OCI-LY7 (cell line): ENCODE data around the gene TLX2. TPM values are rescaled to one million over a fixed set of nuclear protein-coding genes. Genes with fewer than 3 reads are reported as not detected.
A peak's percentile ranks its signal among the peaks of the same experiment; 100 is the strongest.

Experiments
- BruUV-seq: library from RNA; stranded (reverse); fragments of 400-500 nt; replicated peaks from 2 replicates; lab custom pipeline; 2021; lab: Mats Ljungman, UMichigan
- CTCF ChIA-PET: fragments of 300-600 bp; sonication (Branson Sonifier 250); formaldehyde crosslinking; loops from one replicate; lab custom pipeline; 2022; ENCODE audit warnings: antibody characterized with exemption; ENCODE audit not compliant: unreplicated experiment; lab: Charles Lee
- POLR2A ChIA-PET: fragments of 300-600 bp; sonication (Branson Sonifier 250); formaldehyde crosslinking; loops from one replicate; lab custom pipeline; 2022; ENCODE audit warnings: antibody characterized with exemption; lab: Charles Lee
- DNase-seq: peaks from one replicate; pipeline ENCODE4 v3.0.0-alpha.2; 2015; ENCODE audit warnings: low spot score
- H2AFZ ChIP-seq: fragments of 200-600 bp; sonication (generic), shearing (Covaris generic); 2 replicates; pipeline ENCODE4 v1.6.1; 2014; ENCODE audit warnings: mild to moderate bottlenecking, antibody characterized with exemption, low read length, moderate library complexity
- H3K27ac ChIP-seq: fragments of 200-600 bp; sonication (generic); 2 replicates; pipeline ENCODE4 v1.5.1; 2014; ENCODE audit warnings: mixed run types, low read depth, mild to moderate bottlenecking, moderate library complexity, low read length, inconsistent platforms; ENCODE audit not compliant: poor library complexity, severe bottlenecking
- H3K36me3 ChIP-seq: fragments of 200-600 bp; sonication (generic); 2 replicates; pipeline ENCODE4 v1.6.1; 2014; ENCODE audit warnings: mild to moderate bottlenecking, antibody characterized with exemption, low read length, moderate library complexity, mixed read lengths; ENCODE audit not compliant: insufficient read depth
- H3K4me1 ChIP-seq: fragments of 200-600 bp; sonication (generic); 2 replicates; pipeline ENCODE4 v1.5.1; 2014; ENCODE audit warnings: mild to moderate bottlenecking, low read length; ENCODE audit not compliant: insufficient read depth, poor library complexity, severe bottlenecking
- H3K4me2 ChIP-seq: fragments of 200-600 bp; sonication (generic); 2 replicates; pipeline ENCODE4 v1.6.1; 2014; ENCODE audit warnings: mild to moderate bottlenecking, low read length
- H3K4me3 ChIP-seq: fragments of 200-600 bp; sonication (generic); 2 replicates; pipeline ENCODE4 v1.5.1; 2014; ENCODE audit warnings: mild to moderate bottlenecking, low read depth, low read length; ENCODE audit not compliant: poor library complexity, severe bottlenecking
- H3K79me2 ChIP-seq: fragments of 200-600 bp; sonication (generic); 2 replicates; pipeline ENCODE4 v1.6.1; 2016; ENCODE audit warnings: low read depth, mild to moderate bottlenecking, low read length, moderate library complexity, mixed read lengths; ENCODE audit not compliant: insufficient read depth
- H3K9me2 ChIP-seq: fragments of 200-600 bp; sonication (generic); 2 replicates; pipeline ENCODE4 v1.6.1; 2016; ENCODE audit warnings: mild to moderate bottlenecking, low read length, mixed read lengths; ENCODE audit not compliant: insufficient read depth
- H3K9me3 ChIP-seq: fragments of 200-600 bp; sonication (generic); 2 replicates; pipeline ENCODE4 v1.6.1; 2014; ENCODE audit warnings: mild to moderate bottlenecking, mixed run types, low read length, mixed read lengths
- H4K20me1 ChIP-seq: fragments of 200-600 bp; sonication (generic); 2 replicates; pipeline ENCODE4 v1.6.1; 2014; ENCODE audit warnings: mild to moderate bottlenecking, antibody characterized with exemption, low read length, moderate library complexity, mixed read lengths; ENCODE audit not compliant: insufficient read depth
- EZH2phosphoT487 ChIP-seq: fragments of 200-600 bp; sonication (generic); IDR thresholded peaks from 2 replicates; pipeline ENCODE4 v1.6.1; 2018; ENCODE audit warnings: low read depth, borderline replicate concordance, mild to moderate bottlenecking, mixed run types, antibody characterized with exemption, low read length, moderate library complexity, mixed read lengths
- intact Hi-C: fragments of 100-400 bp; cut with micrococcal nuclease; formaldehyde crosslinking; loops from one replicate; pipeline ENCODE4 v1.10.0; 2022; ENCODE audit not compliant: unreplicated experiment
- total RNA-seq, 2 experiments: library from RNA; depleted of rRNA in 1 of 2; stranded (reverse); fragments of >200 nt in 1 of 2; shearing (Covaris generic) in 1 of 2; gene quantifications; 2 replicates each; pipeline ENCODE4 v1.2.3, GENCODE V29; 2014 to 2022
- TF ChIP-seq, protein P1 (sequence below): fragments of 200-600 bp; sonication (generic); conservative IDR thresholded peaks from 2 replicates; pipeline ENCODE4 v1.5.1; 2014; ENCODE audit warnings: mild to moderate bottlenecking, antibody characterized with exemption, low read length, moderate library complexity, mixed read lengths

TLX2 gene
- total RNA-seq, 2 experiments from 2014 or later: not detected

DNA sequence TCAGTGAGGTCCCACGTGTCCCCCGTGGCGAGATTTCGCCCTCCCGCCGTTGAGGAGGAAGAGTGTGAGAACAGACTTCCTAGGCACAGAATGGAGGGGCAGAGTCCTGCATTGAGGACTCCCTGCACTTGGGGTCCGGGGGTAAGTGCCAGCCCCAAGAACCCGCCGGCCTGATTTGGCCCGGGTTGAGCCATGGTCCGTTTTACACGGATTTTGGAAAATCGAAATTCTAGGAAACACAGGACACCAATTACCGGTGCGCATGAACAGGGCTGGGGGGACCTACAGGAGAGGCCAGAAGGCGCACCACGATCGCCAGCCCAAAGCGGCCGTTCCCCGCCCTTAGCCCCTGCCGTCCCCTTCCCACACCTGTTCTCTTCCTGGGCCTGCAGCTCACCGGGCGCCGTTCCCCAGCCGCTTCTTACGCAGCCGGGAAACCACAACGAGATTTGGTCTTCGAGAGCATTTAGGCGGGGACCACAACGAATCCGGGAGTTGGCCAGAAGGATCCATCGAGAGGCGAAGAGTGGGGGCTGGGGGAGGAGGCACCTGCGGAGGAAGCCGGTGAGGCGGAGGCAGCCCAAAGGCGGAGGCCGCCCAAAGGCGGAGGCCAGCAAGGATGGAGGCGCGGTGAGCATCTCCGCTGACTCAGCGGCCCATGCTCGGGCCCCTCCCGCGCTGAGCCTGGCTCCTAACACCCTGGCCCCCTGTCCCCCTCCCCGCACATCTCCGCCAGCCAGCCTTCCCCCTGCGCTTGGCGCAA is 464 bp upstream of the TLX2 start:
- Histone ChIP-seq H3K4me2 (peak overlapping the region; percentile 14; the same call in 1 of the 2 replicates), H3K9me3 (no peaks in the 10 kb centered on the region), H3K4me3 (no peak overlapping the region), H3K79me2 (no peaks in the 10 kb centered on the region), H2AFZ (no peak overlapping the region), H3K4me1 (no peaks in the 10 kb centered on the region), H3K27ac (no peak overlapping the region), H4K20me1 (no peaks in the 10 kb centered on the region), H3K9me2 (no peaks in the 10 kb centered on the region), H3K36me3 (no peaks in the 10 kb centered on the region)
- CTCF ChIA-PET: no interaction called here
- POLR2A ChIA-PET: interaction anchor here (0.6 kb wide), 1 partner anchor 205 kb away, joined by 4 read pairs; no protein-coding TSS in a partner anchor
- BruUV-seq: no TSS peak
- intact Hi-C loops: no loop called here
- no peak for DNase-seq
- TF ChIP-seq EZH2phosphoT487: peak; percentile 82; the same call in 1 of the 2 replicates
- TF ChIP-seq, protein P1, sequence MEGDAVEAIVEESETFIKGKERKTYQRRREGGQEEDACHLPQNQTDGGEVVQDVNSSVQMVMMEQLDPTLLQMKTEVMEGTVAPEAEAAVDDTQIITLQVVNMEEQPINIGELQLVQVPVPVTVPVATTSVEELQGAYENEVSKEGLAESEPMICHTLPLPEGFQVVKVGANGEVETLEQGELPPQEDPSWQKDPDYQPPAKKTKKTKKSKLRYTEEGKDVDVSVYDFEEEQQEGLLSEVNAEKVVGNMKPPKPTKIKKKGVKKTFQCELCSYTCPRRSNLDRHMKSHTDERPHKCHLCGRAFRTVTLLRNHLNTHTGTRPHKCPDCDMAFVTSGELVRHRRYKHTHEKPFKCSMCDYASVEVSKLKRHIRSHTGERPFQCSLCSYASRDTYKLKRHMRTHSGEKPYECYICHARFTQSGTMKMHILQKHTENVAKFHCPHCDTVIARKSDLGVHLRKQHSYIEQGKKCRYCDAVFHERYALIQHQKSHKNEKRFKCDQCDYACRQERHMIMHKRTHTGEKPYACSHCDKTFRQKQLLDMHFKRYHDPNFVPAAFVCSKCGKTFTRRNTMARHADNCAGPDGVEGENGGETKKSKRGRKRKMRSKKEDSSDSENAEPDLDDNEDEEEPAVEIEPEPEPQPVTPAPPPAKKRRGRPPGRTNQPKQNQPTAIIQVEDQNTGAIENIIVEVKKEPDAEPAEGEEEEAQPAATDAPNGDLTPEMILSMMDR: no peak

DNA sequence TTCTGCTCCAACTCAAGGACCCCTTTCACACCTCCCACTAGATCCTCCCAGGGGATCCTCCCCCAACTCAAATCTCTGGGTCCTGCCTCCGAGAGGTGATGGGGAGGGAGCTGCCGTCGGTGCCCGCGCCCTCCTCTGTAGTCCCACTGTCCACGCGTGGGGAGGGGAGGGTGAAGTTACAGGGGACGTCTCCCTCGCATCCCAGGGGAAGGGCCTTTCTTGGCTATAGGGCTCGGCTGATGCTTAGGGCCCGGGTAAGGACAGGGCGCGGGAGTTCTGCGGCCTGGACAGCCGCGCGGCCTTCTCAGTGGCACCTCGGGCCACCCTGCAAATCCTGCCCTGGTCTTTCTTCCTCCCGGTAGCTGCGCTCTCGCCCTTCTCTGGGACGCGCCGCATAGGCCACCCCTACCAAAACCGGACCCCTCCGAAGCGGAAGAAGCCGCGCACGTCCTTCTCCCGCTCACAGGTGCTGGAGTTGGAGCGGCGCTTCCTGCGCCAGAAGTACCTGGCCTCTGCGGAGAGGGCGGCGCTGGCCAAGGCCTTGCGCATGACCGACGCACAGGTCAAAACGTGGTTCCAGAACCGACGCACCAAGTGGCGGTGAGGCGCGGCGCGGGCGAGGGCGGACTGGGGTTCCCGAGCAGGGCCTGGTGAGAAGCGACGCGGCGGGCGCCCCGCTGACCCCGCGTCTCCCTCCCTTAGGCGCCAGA is 1.2 kb downstream of the TLX2 start:
- Histone ChIP-seq H3K36me3 (no peaks in the 10 kb centered on the region), H3K4me1 (no peaks in the 10 kb centered on the region), H3K9me2 (no peaks in the 10 kb centered on the region), H3K79me2 (no peaks in the 10 kb centered on the region), H4K20me1 (no peaks in the 10 kb centered on the region), H3K4me3 (no peak overlapping the region), H3K4me2 (no peak overlapping the region), H3K27ac (no peak overlapping the region), H3K9me3 (no peaks in the 10 kb centered on the region), H2AFZ (no peak overlapping the region)
- no peak for DNase-seq
- ChIA-PET POLR2A (no interaction called here), CTCF (no interaction called here)
- no peak for TF ChIP-seq EZH2phosphoT487
- TF ChIP-seq, protein P1: no peak
- intact Hi-C loops: no loop called here
- no TSS peak for BruUV-seq
